IMR-90 (cell line): ENCODE data around the gene HIC2. TPM values are rescaled to one million over a fixed set of nuclear protein-coding genes. Genes with fewer than 3 reads are reported as not detected.
"Not testable (repeated sequence)": the region's sequence is repeated elsewhere in the genome, so short reads cannot be mapped to it uniquely, and the experiment has no call there.

Source experiments
- ATAC-seq: fragments of 200-7000 bp; cut with Tn5 transposase; 2 replicates; pipeline ENCODE4 v1.9.1; 2020; ENCODE audit warnings: low read depth, mild to moderate bottlenecking, moderate library complexity
- BruUV-seq: library from RNA; stranded (reverse); fragments of 400-500 nt; replicated peaks from 2 replicates; lab custom pipeline; 2021; lab: Mats Ljungman, UMichigan
- CTCF ChIA-PET: fragments of 300-600 bp; formaldehyde crosslinking; extraction: SDS; loops from one replicate; lab custom pipeline; 2021; ENCODE audit warnings: antibody characterized with exemption; lab: Yijun Ruan, JAX
- POLR2A ChIA-PET: fragments of 300-600 bp; sonication (Branson Sonifier 250); formaldehyde crosslinking; loops from one replicate; lab custom pipeline; 2022; ENCODE audit warnings: antibody characterized with exemption; ENCODE audit not compliant: unreplicated experiment; lab: Charles Lee
- DNase-seq: peaks from one replicate; pipeline ENCODE4 v3.0.0; 2013
- H2AFZ ChIP-seq: replicated peaks from 2 replicates; pipeline ENCODE3; 2013; ENCODE audit warnings: low read length, mild to moderate bottlenecking; ENCODE audit not compliant: poor library complexity
- H2AK5ac ChIP-seq: 2 replicates; pipeline ENCODE4 v1.6.1; 2013; ENCODE audit warnings: low read depth, low read length, inconsistent platforms
- H2AK9ac ChIP-seq: replicated peaks from 2 replicates; pipeline ENCODE3; 2013; ENCODE audit warnings: mild to moderate bottlenecking, low read depth, low read length, moderate library complexity; ENCODE audit not compliant: poor library complexity
- H2BK120ac ChIP-seq: 2 replicates; pipeline ENCODE4 v1.6.1; 2013; ENCODE audit warnings: low read depth, low read length, inconsistent platforms
- H2BK15ac ChIP-seq: 3 replicates; pipeline ENCODE4 v1.6.1; 2013; ENCODE audit warnings: low read depth, low read length, inconsistent platforms
- H2BK20ac ChIP-seq: 2 replicates; pipeline ENCODE4 v1.6.1; 2013; ENCODE audit warnings: low read depth, mild to moderate bottlenecking, inconsistent platforms, low read length, moderate library complexity
- H2BK5ac ChIP-seq: 2 replicates; pipeline ENCODE4 v1.6.1; 2013; ENCODE audit warnings: mild to moderate bottlenecking, low read depth, low read length, inconsistent platforms; ENCODE audit not compliant: poor library complexity, severe bottlenecking
- H3K14ac ChIP-seq: replicated peaks from 2 replicates; pipeline ENCODE4 v1.6.1; 2013; ENCODE audit warnings: low read depth, low read length, inconsistent platforms
- H3K18ac ChIP-seq: 2 replicates; pipeline ENCODE4 v1.6.1; 2013; ENCODE audit warnings: low read depth, low read length, control low read depth
- H3K23ac ChIP-seq: 2 replicates; pipeline ENCODE4 v1.6.1; 2013; ENCODE audit warnings: low read depth, low read length, inconsistent platforms
- H3K27ac ChIP-seq: 2 replicates; pipeline ENCODE4 v1.5.1; 2013; ENCODE audit warnings: mild to moderate bottlenecking, control low read depth, low read length; ENCODE audit not compliant: insufficient read depth
- H3K27me3 ChIP-seq: 2 replicates; pipeline ENCODE4 v1.6.1; 2013; ENCODE audit warnings: low read length; ENCODE audit not compliant: control insufficient read depth, insufficient read depth
- H3K36me3 ChIP-seq: 2 replicates; pipeline ENCODE4 v1.6.1; 2013; ENCODE audit warnings: low read length, mixed read lengths; ENCODE audit not compliant: control insufficient read depth, insufficient read depth
- H3K4ac ChIP-seq: 2 replicates; pipeline ENCODE4 v1.6.1; 2013; ENCODE audit warnings: low read depth, low read length, inconsistent platforms
- H3K4me1 ChIP-seq: 2 replicates; pipeline ENCODE4 v1.6.1; 2013; ENCODE audit warnings: low read length, mixed read lengths; ENCODE audit not compliant: control insufficient read depth, insufficient read depth
- H3K4me2 ChIP-seq: 2 replicates; pipeline ENCODE4 v1.6.1; 2013; ENCODE audit warnings: low read depth, mild to moderate bottlenecking, control low read depth, low read length, moderate library complexity
- H3K4me3 ChIP-seq: 2 replicates; pipeline ENCODE4 v1.5.1; 2013; ENCODE audit warnings: low read depth, mild to moderate bottlenecking, control low read depth, low read length, moderate library complexity; ENCODE audit not compliant: insufficient read depth
- H3K56ac ChIP-seq: 2 replicates; pipeline ENCODE4 v1.6.1; 2013; ENCODE audit warnings: low read length, inconsistent platforms; ENCODE audit not compliant: insufficient read depth; ENCODE audit errors: extremely low read depth
- H3K79me1 ChIP-seq, 2 experiments: 2 replicates each; pipeline ENCODE4 v1.6.1; 2013; ENCODE audit warnings: low read length in 2 of 2, inconsistent platforms in 1 of 2, low read depth in 1 of 2
- H3K9ac ChIP-seq: 2 replicates; pipeline ENCODE4 v1.6.1; 2013; ENCODE audit warnings: low read depth, low read length, control low read depth
- H3K9me1 ChIP-seq: 2 replicates; pipeline ENCODE4 v1.6.1; 2013; ENCODE audit warnings: low read length, inconsistent platforms; ENCODE audit not compliant: insufficient read depth
- H3K9me3 ChIP-seq: 2 replicates; pipeline ENCODE4 v1.6.1; 2013; ENCODE audit warnings: low read length; ENCODE audit not compliant: control insufficient read depth, insufficient read depth
- H4K20me1 ChIP-seq: 2 replicates; pipeline ENCODE4 v1.6.1; 2013; ENCODE audit warnings: low read length, inconsistent platforms; ENCODE audit not compliant: insufficient read depth
- H4K5ac ChIP-seq: 2 replicates; pipeline ENCODE4 v1.6.1; 2013; ENCODE audit warnings: mild to moderate bottlenecking, low read depth, low read length, control low read depth
- H4K8ac ChIP-seq, 2 experiments: 2 replicates each; pipeline ENCODE4 v1.6.1; 2013; ENCODE audit warnings: low read depth in 2 of 2, low read length in 2 of 2, control low read depth in 1 of 2, inconsistent platforms in 1 of 2
- H4K91ac ChIP-seq: 2 replicates; pipeline ENCODE4 v1.6.1; 2013; ENCODE audit warnings: low read depth, low read length, inconsistent platforms; ENCODE audit not compliant: insufficient read depth
- WGBS, 2 experiments: methylation state at CpG; one replicate each; pipeline versions ENCODE4 v1.1.5 to v1.1.7; 2013; ENCODE audit warnings: missing lambda C conversion rate in 2 of 2; ENCODE audit not compliant: insufficient read length in 1 of 2; ENCODE audit errors: extremely low coverage in 2 of 2; 5-methylcytosine and 5-hydroxymethylcytosine counted together
- dilution Hi-C: fragments of 300-500 bp; cut with HindIII; formaldehyde crosslinking; loops from one replicate; pipeline ENCODE4 v1.14.3; 2018; ENCODE audit warnings: low sequenced_read_pairs; ENCODE audit not compliant: unreplicated experiment
- in situ Hi-C: fragments of 300-500 bp; cut with MboI; formaldehyde crosslinking; loops from 3 replicates; pipeline ENCODE4 v1.14.3; 2019; ENCODE audit warnings: low sequenced_read_pairs, inconsistent platforms, mixed read lengths
- intact Hi-C: fragments of 100-400 bp; cut with micrococcal nuclease; formaldehyde crosslinking; loops from 2 replicates; pipeline ENCODE4 v1.10.0; 2022
- polyA plus RNA-seq, 3 experiments: library from polyadenylated mRNA; depleted of rRNA; stranded (reverse); fragments of >200 nt; gene quantifications; 2 replicates each; pipeline ENCODE4 v1.2.3, GENCODE V29; 2012; ENCODE audit warnings: low replicate concordance in 1 of 3
- total RNA-seq: library from RNA; depleted of rRNA; stranded (reverse); fragments of >200 nt; gene quantifications from 2 replicates; pipeline ENCODE4 v1.2.3, GENCODE V29; 2012
- TF ChIP-seq, protein P1 (sequence below): fragments of 150-350 bp; IDR thresholded peaks from 2 replicates; pipeline ENCODE4 v1.6.1; 2017; ENCODE audit warnings: mild to moderate bottlenecking, antibody characterized with exemption, low read length, low read depth

The HIC2 gene
- total and polyA plus RNA-seq, 2 of the 4 experiments (the other 2 are of a cell fraction), result 1.4 to 2.4 TPM

DNA sequence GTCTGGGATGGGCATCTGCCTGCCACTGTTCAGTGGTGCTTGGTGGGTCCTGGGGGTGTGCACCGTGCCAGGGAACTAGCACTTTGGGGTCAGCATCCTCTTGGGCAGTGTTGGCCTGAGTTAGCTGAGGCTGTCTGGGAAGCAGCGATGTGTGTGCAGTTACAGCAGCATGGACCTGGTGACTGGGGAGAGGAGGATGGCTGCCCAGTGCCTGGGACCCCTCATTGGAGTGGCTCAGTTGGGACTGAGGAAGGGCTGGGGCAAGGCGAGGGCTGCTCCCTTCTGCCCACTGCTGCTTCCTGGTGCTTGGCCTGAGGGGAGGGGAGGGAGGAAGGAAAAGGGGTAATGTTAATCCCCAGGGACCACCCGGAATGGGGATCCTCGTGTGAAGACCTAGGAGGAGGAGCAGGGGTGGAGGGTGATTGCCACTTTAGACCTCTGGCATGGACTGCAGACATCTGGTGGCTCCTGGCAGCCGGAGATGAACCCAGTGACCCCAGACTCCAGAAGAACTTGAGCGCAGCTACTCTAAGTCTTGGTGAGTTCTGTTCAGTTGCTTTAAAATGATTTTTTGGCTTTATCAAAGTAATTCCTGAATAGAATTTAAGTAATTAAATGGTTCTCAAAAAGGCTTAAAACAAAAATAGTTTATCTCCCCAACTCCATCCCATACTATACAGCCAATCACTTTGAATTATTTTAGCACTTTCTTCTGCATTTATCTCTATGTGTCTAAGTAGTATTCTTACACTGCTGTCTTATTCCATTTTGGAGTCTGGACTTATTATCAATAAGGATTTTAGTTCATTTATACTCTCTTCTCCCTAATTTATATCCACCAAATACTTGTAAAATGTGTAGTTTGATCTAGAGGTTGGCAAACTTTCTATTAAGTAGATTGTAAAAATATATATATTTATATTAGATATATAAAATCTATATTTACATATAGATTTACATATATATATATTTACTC lies 34.7 kb downstream of the HIC2 start:
- peaks cover 17% of the 10 kb centered on the region; the same call in 1 of the 2 replicates for H3K9me1 ChIP-seq
- ATAC-seq (no peak), DNase-seq (no peak)
- H4K5ac ChIP-seq, result no peak overlapping the region
- no peak overlapping the region for H2AK5ac ChIP-seq
- H2BK120ac ChIP-seq, result no peak overlapping the region
- dilution Hi-C loops (no loop called here), intact Hi-C loops (no loop called here), in situ Hi-C loops (no loop called here)
- ChIA-PET POLR2A (no interaction called here), CTCF (no interaction called here)
- peaks cover 7% of the 10 kb centered on the region; the same call in 1 of the 2 replicates for H3K36me3 ChIP-seq
- H3K9ac ChIP-seq, result no peak overlapping the region
- peaks cover 4% of the 10 kb centered on the region for H3K4me1 ChIP-seq
- TF ChIP-seq, protein P1, sequence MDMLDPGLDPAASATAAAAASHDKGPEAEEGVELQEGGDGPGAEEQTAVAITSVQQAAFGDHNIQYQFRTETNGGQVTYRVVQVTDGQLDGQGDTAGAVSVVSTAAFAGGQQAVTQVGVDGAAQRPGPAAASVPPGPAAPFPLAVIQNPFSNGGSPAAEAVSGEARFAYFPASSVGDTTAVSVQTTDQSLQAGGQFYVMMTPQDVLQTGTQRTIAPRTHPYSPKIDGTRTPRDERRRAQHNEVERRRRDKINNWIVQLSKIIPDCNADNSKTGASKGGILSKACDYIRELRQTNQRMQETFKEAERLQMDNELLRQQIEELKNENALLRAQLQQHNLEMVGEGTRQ, result no peak
- H3K4ac ChIP-seq, result no peak overlapping the region
- H3K14ac ChIP-seq, result no peak overlapping the region
- peaks cover 0 to 14% of the 10 kb centered on the region in 2 experiments; a peak in 2 of 4 replicates for H3K79me1 ChIP-seq
- H3K27me3 ChIP-seq, result no peaks in the 10 kb centered on the region
- no peaks in the 10 kb centered on the region for H3K9me3 ChIP-seq
- H4K8ac ChIP-seq, result no peak overlapping the region
- H3K23ac ChIP-seq, result no peak overlapping the region
- no peak overlapping the region for H3K56ac ChIP-seq
- H2BK5ac ChIP-seq, result no peak overlapping the region
- H3K18ac ChIP-seq, result no peak overlapping the region
- 66% methylated on average over 2 of the region's 7 CpGs; no CpG with 5 or more reads in 1 of the 2 experiments for WGBS, 2 experiments
- H3K27ac ChIP-seq, result no peak overlapping the region
- peaks cover 28% of the 10 kb centered on the region for H4K20me1 ChIP-seq
- H2BK15ac ChIP-seq, result no peak overlapping the region
- H3K4me2 ChIP-seq, result no peak overlapping the region
- no peak overlapping the region for H2BK20ac ChIP-seq
- no peak overlapping the region for H3K4me3 ChIP-seq
- H2AK9ac ChIP-seq, result peak overlapping the region; percentile 28
- H2AFZ ChIP-seq, result no peak overlapping the region
- H4K91ac ChIP-seq, result no peak overlapping the region
- BruUV-seq, result no TSS peak

DNA sequence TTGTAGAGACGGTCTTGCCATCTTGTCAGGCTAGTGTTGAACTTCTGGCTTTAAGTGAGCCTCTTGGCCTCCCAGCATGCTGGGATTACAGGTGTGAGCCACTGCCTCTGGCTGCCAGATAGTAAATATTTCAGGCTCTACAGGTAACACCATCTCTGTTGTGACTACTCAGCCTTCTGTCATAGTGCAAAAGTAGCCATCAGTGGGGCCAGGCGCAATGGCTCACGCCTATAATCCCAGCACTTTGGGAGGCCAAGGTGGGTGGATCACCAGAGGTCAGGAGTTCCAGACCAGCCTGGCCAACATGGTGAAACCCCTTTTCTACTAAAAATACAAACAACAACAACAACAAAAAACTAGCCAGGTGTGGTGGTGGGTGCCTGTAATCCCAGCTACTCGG lies 35.5 kb downstream of the HIC2 start:
- BruUV-seq, intact Hi-C loops, H3K4me2 ChIP-seq, H2AK9ac ChIP-seq, H2BK15ac ChIP-seq, H4K8ac ChIP-seq, H4K91ac ChIP-seq, H3K9me3 ChIP-seq, H3K4me3 ChIP-seq, CTCF ChIA-PET, in situ Hi-C loops, H3K4ac ChIP-seq, H2BK5ac ChIP-seq, H3K9ac ChIP-seq, H3K14ac ChIP-seq, ATAC-seq, H3K56ac ChIP-seq, H3K27me3 ChIP-seq, H2AK5ac ChIP-seq, H2BK20ac ChIP-seq, DNase-seq, POLR2A ChIA-PET, H2AFZ ChIP-seq, H3K27ac ChIP-seq, H3K23ac ChIP-seq, H3K18ac ChIP-seq, H2BK120ac ChIP-seq, H4K5ac ChIP-seq, dilution Hi-C loops, H3K36me3 ChIP-seq: not testable (repeated sequence)
- H3K9me1 ChIP-seq, result peaks cover 22% of the 10 kb centered on the region
- WGBS, 2 experiments, result no CpG with 5 or more reads among the region's 4 CpGs
- peaks cover 32% of the 10 kb centered on the region for H4K20me1 ChIP-seq
- peaks cover 11% of the 10 kb centered on the region for H3K4me1 ChIP-seq
- H3K79me1 ChIP-seq, result peaks cover 0 to 16% of the 10 kb centered on the region in 2 experiments; a peak in 2 of 4 replicates
